Keratinocyte (primary cell): ENCODE results near the gene ACOXL.

Experiments used
- CTCF ChIP-seq, 3 experiments: IDR thresholded peaks in 1 of 3; conservative IDR thresholded peaks in 1 of 3; optimal IDR thresholded peaks in 1 of 3; 2 replicates in 2 of 3; 3 replicates in 1 of 3; pipeline versions ENCODE3 to v1.5.1; 2011; ENCODE audit warnings: low read length in 3 of 3, mild to moderate bottlenecking in 3 of 3, moderate library complexity in 2 of 3, control low read depth in 1 of 3, inconsistent platforms in 1 of 3; ENCODE audit not compliant: insufficient read depth in 2 of 3; ENCODE audit errors: extremely low read depth in 1 of 3
- EZH2 ChIP-seq: IDR thresholded peaks from one replicate; pipeline ENCODE4 v1.6.1; 2012; ENCODE audit warnings: inconsistent platforms, mild to moderate bottlenecking, low read length, moderate library complexity

GRCh38 chr2:111005307-111005706 is 272.9 kb downstream of the ACOXL start:
- TF ChIP-seq CTCF (optimal IDR thresholded peaks at IDR 0.05 in 1 of 3, IDR thresholded peaks at IDR 0.05 in 1 of 3, conservative IDR thresholded peaks at IDR 0.05 in 1 of 3; ENCODE audit: extremely low read depth in 1 of 3, insufficient read depth in 2 of 3, low read length in 3 of 3) (no peak), EZH2 (no peak)
